Parathyroid adenoma (tissue), 2 donors: Measurements from ENCODE around the gene OR2B2.
A peak's percentile ranks its signal among the peaks of the same experiment; 100 is the strongest.

ENCODE experiments used
- H2AFZ ChIP-seq: fragments of 300-600 bp; sonication (generic); one replicate; pipeline ENCODE4 v1.7.0; 2017; ENCODE audit warnings: antibody characterized with exemption, mild to moderate bottlenecking
- H3K27ac ChIP-seq: fragments of 300-600 bp; sonication (generic); one replicate; pipeline ENCODE4 v1.7.0; 2017
- H3K27me3 ChIP-seq: fragments of 300-600 bp; sonication (generic); one replicate; pipeline ENCODE4 v1.7.0; 2017; ENCODE audit warnings: low read length; ENCODE audit not compliant: control insufficient read depth, insufficient read depth
- H3K36me3 ChIP-seq: fragments of 300-600 bp; sonication (generic); one replicate; pipeline ENCODE4 v1.7.0; 2017; ENCODE audit warnings: low read length; ENCODE audit not compliant: control insufficient read depth, insufficient read depth
- H3K4me1 ChIP-seq: fragments of 300-600 bp; sonication (generic); one replicate; pipeline ENCODE4 v1.7.0; 2017; ENCODE audit warnings: control low read depth
- H3K4me2 ChIP-seq: fragments of 300-600 bp; sonication (generic); one replicate; pipeline ENCODE4 v1.7.0; 2017; ENCODE audit warnings: low read length
- H3K4me3 ChIP-seq: fragments of 300-600 bp; sonication (generic); one replicate; pipeline ENCODE4 v1.7.0; 2017; ENCODE audit warnings: low read depth, low read length
- H3K79me2 ChIP-seq: fragments of 300-600 bp; sonication (generic); one replicate; pipeline ENCODE4 v1.7.0; 2017; ENCODE audit warnings: control low read depth
- H3K9ac ChIP-seq: fragments of 300-600 bp; sonication (generic); one replicate; pipeline ENCODE4 v1.7.0; 2017; ENCODE audit warnings: mild to moderate bottlenecking
- H3K9me3 ChIP-seq: fragments of 300-600 bp; sonication (generic); one replicate; pipeline ENCODE4 v1.7.0; 2017; ENCODE audit warnings: low read length; ENCODE audit not compliant: control insufficient read depth
- CTCF ChIP-seq: fragments of 300-600 bp; sonication (generic); IDR thresholded peaks from one replicate; pipeline ENCODE4 v1.7.0; 2017; ENCODE audit warnings: antibody characterized with exemption, mild to moderate bottlenecking
- donor health status: primary hyperparathyroidism.

The OR2B2 gene

GRCh38 chr6:27897580-27898206 lies 14.5 kb downstream of the OR2B2 start:
- H3K9ac ChIP-seq, result no peak overlapping the region

GRCh38 chr6:27896398-27896796 lies 15.8 kb downstream of the OR2B2 start:
- Histone ChIP-seq H3K27me3 (no peaks in the 10 kb centered on the region), H3K4me3 (no peak overlapping the region), H3K9ac (no peak overlapping the region), H3K9me3 (no peaks in the 10 kb centered on the region), H3K36me3 (no peaks in the 10 kb centered on the region), H3K79me2 (no peaks in the 10 kb centered on the region), H3K27ac (no peak overlapping the region), H3K4me1 (no peaks in the 10 kb centered on the region), H2AFZ (no peak overlapping the region), H3K4me2 (no peak overlapping the region)
- TF ChIP-seq CTCF, result no peak

More at GRCh38 chr6:27897580-27898206, 14.5 kb downstream of the OR2B2 start:
- Histone ChIP-seq H3K27ac (no peak overlapping the region), H2AFZ (no peak overlapping the region), H3K4me3 (no peak overlapping the region), H3K4me2 (no peak overlapping the region), H3K27me3 (peaks cover 1% of the 10 kb centered on the region), H3K79me2 (no peaks in the 10 kb centered on the region), H3K9me3 (no peaks in the 10 kb centered on the region), H3K4me1 (no peaks in the 10 kb centered on the region), H3K36me3 (no peaks in the 10 kb centered on the region)
- no peak for TF ChIP-seq CTCF

- Histone ChIP-seq H3K79me2 (no peaks in the 10 kb centered on the region), H3K9ac (no peak overlapping the region), H3K9me3 (no peaks in the 10 kb centered on the region), H2AFZ (peak overlapping the region; percentile 80), H3K27me3 (no peaks in the 10 kb centered on the region), H3K4me1 (no peaks in the 10 kb centered on the region), H3K36me3 (no peaks in the 10 kb centered on the region), H3K4me3 (peak overlapping the region; percentile 80), H3K4me2 (peak overlapping the region; percentile 77), H3K27ac (peak overlapping the region; percentile 76)
- TF ChIP-seq CTCF, result peak; percentile 87
Measured at GRCh38 chr6:27894839-27895762, 17.1 kb downstream of the OR2B2 start.

- Histone ChIP-seq H3K27ac (peak overlapping the region; percentile 76), H3K36me3 (no peaks in the 10 kb centered on the region), H3K4me3 (peak overlapping the region; percentile 80), H3K9ac (no peak overlapping the region), H3K27me3 (no peaks in the 10 kb centered on the region), H3K4me2 (peak overlapping the region; percentile 77), H2AFZ (peak overlapping the region; percentile 84), H3K79me2 (no peaks in the 10 kb centered on the region), H3K9me3 (no peaks in the 10 kb centered on the region), H3K4me1 (no peaks in the 10 kb centered on the region)
- TF ChIP-seq CTCF, result no peak
Measured at GRCh38 chr6:27893836-27894807, 18.1 kb downstream of the OR2B2 start.
